ENCODE measurements around the gene DCANP1.
A peak's percentile ranks its signal among the peaks of the same experiment; 100 is the strongest.
"Not testable (repeated sequence)": the region's sequence is repeated elsewhere in the genome, so short reads cannot be mapped to it uniquely, and the experiment has no call there.

DCANP1 gene

DNA sequence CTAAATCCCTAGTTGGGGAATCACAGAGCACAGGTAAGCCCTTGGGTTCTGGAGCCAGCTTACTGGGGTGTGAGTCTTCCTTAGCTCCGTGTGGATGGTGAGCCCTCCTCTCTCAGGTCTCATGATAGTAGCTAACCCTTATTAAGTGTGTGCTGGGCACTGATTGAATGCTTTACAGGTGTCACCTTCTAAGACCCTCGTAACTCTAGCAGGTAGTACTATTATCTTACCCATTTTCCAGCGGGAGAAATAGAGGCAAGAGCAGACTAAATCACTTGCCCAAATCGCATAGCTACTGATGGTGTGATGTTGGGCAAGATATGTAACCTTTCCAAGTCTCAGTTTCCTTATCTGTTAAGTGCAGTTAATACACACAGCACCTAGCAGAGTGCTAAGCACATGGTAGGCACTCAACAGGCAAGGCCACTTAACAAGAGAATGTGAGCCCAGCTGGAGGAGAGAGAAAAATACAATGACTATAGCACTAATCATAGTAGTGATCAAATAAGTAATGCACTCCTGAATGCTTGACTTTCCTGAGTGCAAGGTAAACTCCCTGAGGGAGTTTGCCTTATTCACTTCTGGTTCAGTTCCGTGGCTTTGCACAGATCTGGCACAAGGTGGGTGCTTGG, at the start of gene DCANP1:
Gene DCANP1, minus strand, starts transcription at position 51 of the 632 bp plus-strand sequence. CDS start 240 bp downstream, outside the sequence.
- H3K36me3 ChIP-seq (ENCODE audit: insufficient read depth, low read length) = no peaks in the 10 kb centered on the region
- no peak within 1 kb of the TSS for H3K4me3 ChIP-seq (ENCODE audit: low read depth, low read length)
- H2AFZ ChIP-seq (ENCODE audit: low read length, unreplicated experiment) = no peak within 1 kb of the TSS
- H3K27me3 ChIP-seq (ENCODE audit: insufficient read depth, low read length) = no peaks in the 10 kb centered on the region
- no peak within 1 kb of the TSS for H3K27ac ChIP-seq (ENCODE audit: low read depth, low read length)
- peaks cover 4% of the 10 kb centered on the region for H3K4me1 ChIP-seq (ENCODE audit: control insufficient read depth, insufficient read depth, low read length, unreplicated experiment)
- no peaks in the 10 kb centered on the region for H3K79me2 ChIP-seq (ENCODE audit: control insufficient read depth, insufficient read depth, low read length, unreplicated experiment)

DNA sequence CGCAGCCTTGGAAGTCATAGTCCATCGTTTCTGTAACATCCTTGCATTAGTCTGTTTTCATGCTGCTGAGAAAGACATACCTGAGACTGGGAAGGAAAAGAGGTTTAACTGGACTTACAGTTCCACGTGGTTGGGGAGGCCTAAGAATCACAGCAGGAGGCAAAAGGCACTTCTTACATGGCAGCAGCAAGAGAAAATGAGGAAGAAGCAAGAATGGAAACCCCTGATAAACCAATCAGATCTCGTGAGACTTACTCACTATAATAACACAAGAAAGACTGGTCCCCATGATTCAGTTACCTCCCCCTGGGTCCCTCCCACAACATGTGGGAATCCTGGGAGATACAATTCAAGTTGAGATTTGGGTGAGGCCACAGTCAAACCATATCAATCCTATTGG, 48.4 kb upstream of the DCANP1 start:
- H3K27me3 ChIP-seq (ENCODE audit: insufficient read depth, low read length); H3K79me2 ChIP-seq (ENCODE audit: control insufficient read depth, insufficient read depth, low read length, unreplicated experiment): not testable (repeated sequence)
- H3K4me1 ChIP-seq (ENCODE audit: control insufficient read depth, insufficient read depth, low read length, unreplicated experiment) = peaks cover 24% of the 10 kb centered on the region

DNA sequence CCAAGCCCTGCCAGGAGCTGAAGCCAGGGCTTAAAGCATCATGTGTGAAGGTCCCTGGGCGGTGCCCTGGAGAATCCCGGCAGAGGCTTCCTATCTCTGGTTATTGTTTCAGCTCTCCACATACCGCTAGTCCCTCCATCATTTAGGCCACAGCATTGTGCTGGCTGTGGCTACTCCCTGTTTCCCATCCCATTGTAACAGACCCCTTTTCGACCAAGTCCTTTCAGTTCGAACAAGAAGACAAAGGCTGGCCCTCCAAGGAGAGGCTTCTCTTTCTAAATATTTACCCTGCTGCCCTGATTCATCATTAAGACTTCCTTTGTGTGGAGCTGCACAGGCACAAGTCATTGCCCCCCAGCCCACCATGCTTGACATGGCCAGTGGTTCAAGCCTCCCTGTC, 47.0 kb upstream of the DCANP1 start:
- H3K27me3 ChIP-seq (ENCODE audit: insufficient read depth, low read length) = no peaks in the 10 kb centered on the region
- peaks cover 28% of the 10 kb centered on the region for H3K4me1 ChIP-seq (ENCODE audit: control insufficient read depth, insufficient read depth, low read length, unreplicated experiment)
- H3K27ac ChIP-seq (ENCODE audit: low read depth, low read length) = peak overlapping the region; percentile 85
- no peak overlapping the region for H3K4me3 ChIP-seq (ENCODE audit: low read depth, low read length)
- H2AFZ ChIP-seq (ENCODE audit: low read length, unreplicated experiment) = peak overlapping the region; percentile 83
- H3K36me3 ChIP-seq (ENCODE audit: insufficient read depth, low read length) = no peaks in the 10 kb centered on the region
- no peaks in the 10 kb centered on the region for H3K79me2 ChIP-seq (ENCODE audit: control insufficient read depth, insufficient read depth, low read length, unreplicated experiment)

More for the DNA sequence above, 48.4 kb upstream of the DCANP1 start:
- H3K4me3 ChIP-seq (ENCODE audit: low read depth, low read length); H2AFZ ChIP-seq (ENCODE audit: low read length, unreplicated experiment); H3K36me3 ChIP-seq (ENCODE audit: insufficient read depth, low read length); H3K27ac ChIP-seq (ENCODE audit: low read depth, low read length): not testable (repeated sequence)

DNA sequence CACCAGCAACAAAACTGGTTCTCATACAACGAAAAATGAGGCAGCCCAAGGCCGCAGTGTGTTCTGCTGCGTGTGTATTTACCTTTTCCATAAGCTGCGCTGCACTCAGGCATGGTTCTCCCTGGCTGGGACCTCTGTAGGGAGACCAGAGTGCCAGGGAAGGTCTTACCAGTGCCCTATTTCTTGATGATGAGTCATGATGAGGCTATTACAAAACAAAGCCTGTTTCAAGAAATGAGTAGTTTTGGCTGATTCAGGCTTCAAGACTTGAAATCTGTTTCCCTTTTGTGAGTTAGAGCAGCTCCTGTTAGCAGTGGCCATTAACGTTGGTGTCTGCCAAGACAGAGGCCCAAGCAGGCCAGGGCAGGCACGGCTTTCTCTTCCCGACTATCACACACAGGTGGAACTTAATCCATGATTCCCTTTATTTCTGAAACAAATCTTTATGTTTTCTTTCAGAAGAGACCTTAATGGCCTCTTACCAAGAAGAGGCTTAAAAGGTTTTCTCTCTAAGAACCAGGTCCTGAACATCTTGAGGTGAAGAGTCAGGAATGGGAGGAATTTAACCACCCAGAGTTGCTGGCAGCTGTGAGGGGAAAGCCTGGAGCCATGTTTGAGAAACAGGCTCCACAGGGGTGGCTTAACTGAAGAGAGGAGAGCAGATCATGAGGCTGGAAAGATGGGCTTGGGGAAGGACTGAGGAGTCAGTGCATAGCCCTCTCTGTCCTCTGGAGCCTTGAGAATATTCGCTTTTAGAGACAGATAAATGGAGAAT, 46.4 kb upstream of the DCANP1 start:
- Histone ChIP-seq H3K36me3 (ENCODE audit: insufficient read depth, low read length) (no peaks in the 10 kb centered on the region), H3K4me3 (ENCODE audit: low read depth, low read length) (peak overlapping the region; percentile 24; the same call in 1 of the 2 replicates), H3K27me3 (ENCODE audit: insufficient read depth, low read length) (no peaks in the 10 kb centered on the region), H2AFZ (ENCODE audit: low read length, unreplicated experiment) (peak overlapping the region; percentile 83), H3K4me1 (ENCODE audit: control insufficient read depth, insufficient read depth, low read length, unreplicated experiment) (peaks cover 30% of the 10 kb centered on the region), H3K27ac (ENCODE audit: low read depth, low read length) (peak overlapping the region; percentile 85), H3K79me2 (ENCODE audit: control insufficient read depth, insufficient read depth, low read length, unreplicated experiment) (no peaks in the 10 kb centered on the region)

GRCh38 chr5:135492319-135492626, 45.1 kb upstream of the DCANP1 start:
- peaks cover 30% of the 10 kb centered on the region for H3K4me1 ChIP-seq (ENCODE audit: control insufficient read depth, insufficient read depth, low read length, unreplicated experiment)
- no peak overlapping the region for H3K27ac ChIP-seq (ENCODE audit: low read depth, low read length)
- no peak overlapping the region for H3K4me3 ChIP-seq (ENCODE audit: low read depth, low read length)
- no peaks in the 10 kb centered on the region for H3K36me3 ChIP-seq (ENCODE audit: insufficient read depth, low read length)
- H3K27me3 ChIP-seq (ENCODE audit: insufficient read depth, low read length) = no peaks in the 10 kb centered on the region
- no peaks in the 10 kb centered on the region for H3K79me2 ChIP-seq (ENCODE audit: control insufficient read depth, insufficient read depth, low read length, unreplicated experiment)
- H2AFZ ChIP-seq (ENCODE audit: low read length, unreplicated experiment) = no peak overlapping the region

- Histone ChIP-seq H3K27me3 (ENCODE audit: insufficient read depth, low read length) (no peaks in the 10 kb centered on the region), H3K4me3 (ENCODE audit: low read depth, low read length) (no peak overlapping the region), H3K27ac (ENCODE audit: low read depth, low read length) (no peak overlapping the region), H2AFZ (ENCODE audit: low read length, unreplicated experiment) (no peak overlapping the region), H3K79me2 (ENCODE audit: control insufficient read depth, insufficient read depth, low read length, unreplicated experiment) (no peaks in the 10 kb centered on the region), H3K4me1 (ENCODE audit: control insufficient read depth, insufficient read depth, low read length, unreplicated experiment) (peaks cover 30% of the 10 kb centered on the region), H3K36me3 (ENCODE audit: insufficient read depth, low read length) (no peaks in the 10 kb centered on the region)
These were observed 44.6 kb upstream of the DCANP1 start for GRCh38 chr5:135491552-135492318.

- no peak overlapping the region for H2AFZ ChIP-seq (ENCODE audit: low read length, unreplicated experiment)
- H3K36me3 ChIP-seq (ENCODE audit: insufficient read depth, low read length) = no peaks in the 10 kb centered on the region
- H3K79me2 ChIP-seq (ENCODE audit: control insufficient read depth, insufficient read depth, low read length, unreplicated experiment) = no peaks in the 10 kb centered on the region
- peaks cover 30% of the 10 kb centered on the region for H3K4me1 ChIP-seq (ENCODE audit: control insufficient read depth, insufficient read depth, low read length, unreplicated experiment)
- no peak overlapping the region for H3K4me3 ChIP-seq (ENCODE audit: low read depth, low read length)
- H3K27ac ChIP-seq (ENCODE audit: low read depth, low read length) = no peak overlapping the region
- no peaks in the 10 kb centered on the region for H3K27me3 ChIP-seq (ENCODE audit: insufficient read depth, low read length)
These were observed 43.9 kb upstream of the DCANP1 start for GRCh38 chr5:135491038-135491551.

- no peaks in the 10 kb centered on the region for H3K36me3 ChIP-seq (ENCODE audit: insufficient read depth, low read length)
- no peaks in the 10 kb centered on the region for H3K27me3 ChIP-seq (ENCODE audit: insufficient read depth, low read length)
- H3K4me3 ChIP-seq (ENCODE audit: low read depth, low read length) = no peak overlapping the region
- H3K4me1 ChIP-seq (ENCODE audit: control insufficient read depth, insufficient read depth, low read length, unreplicated experiment) = peaks cover 30% of the 10 kb centered on the region
- no peak overlapping the region for H2AFZ ChIP-seq (ENCODE audit: low read length, unreplicated experiment)
- no peaks in the 10 kb centered on the region for H3K79me2 ChIP-seq (ENCODE audit: control insufficient read depth, insufficient read depth, low read length, unreplicated experiment)
- H3K27ac ChIP-seq (ENCODE audit: low read depth, low read length) = no peak overlapping the region
These were observed 43.3 kb upstream of the DCANP1 start for GRCh38 chr5:135490245-135491037.

GRCh38 chr5:135489466-135490244, 42.5 kb upstream of the DCANP1 start:
- Histone ChIP-seq H3K27ac (ENCODE audit: low read depth, low read length) (no peak overlapping the region), H3K27me3 (ENCODE audit: insufficient read depth, low read length) (no peaks in the 10 kb centered on the region), H3K79me2 (ENCODE audit: control insufficient read depth, insufficient read depth, low read length, unreplicated experiment) (no peaks in the 10 kb centered on the region), H3K4me3 (ENCODE audit: low read depth, low read length) (peak overlapping the region; percentile 70), H2AFZ (ENCODE audit: low read length, unreplicated experiment) (peak overlapping the region; percentile 98), H3K4me1 (ENCODE audit: control insufficient read depth, insufficient read depth, low read length, unreplicated experiment) (peaks cover 29% of the 10 kb centered on the region), H3K36me3 (ENCODE audit: insufficient read depth, low read length) (no peaks in the 10 kb centered on the region)

All from ACC112 (cell line).